Left renal pelvis (tissue), 4 donors: ENCODE results near the gene BICD1. TPM values are rescaled to one million over a fixed set of nuclear protein-coding genes. Genes with fewer than 3 reads are reported as not detected.

Experiments
- polyA plus RNA-seq, 4 donors: library from polyadenylated mRNA; unstranded; fragments of 120-200 nt; gene quantifications; one replicate each; pipeline ENCODE4 v1.2.1, GENCODE V29; 2013; ENCODE audit not compliant: insufficient read length in 4 of 4

The BICD1 gene
- polyA plus RNA-seq, 4 donors: 21.0 to 26.5 (median 23.8) TPM

Other genes with a start within 250 kb of the BICD1 start
- gene RESF1, start 147.4 kb upstream of the BICD1 start, polyA plus RNA-seq: 10 to 100 TPM; 50.3 to 65.1 (median 53.9) TPM